ENCODE measurements around the gene AKR1B1. TPM values are rescaled to one million over a fixed set of nuclear protein-coding genes. Genes with fewer than 3 reads are reported as not detected.

AKR1B1 gene
- polyA plus RNA-seq, 3 donors: 23.2 to 107 (median 41.7) TPM

DNA sequence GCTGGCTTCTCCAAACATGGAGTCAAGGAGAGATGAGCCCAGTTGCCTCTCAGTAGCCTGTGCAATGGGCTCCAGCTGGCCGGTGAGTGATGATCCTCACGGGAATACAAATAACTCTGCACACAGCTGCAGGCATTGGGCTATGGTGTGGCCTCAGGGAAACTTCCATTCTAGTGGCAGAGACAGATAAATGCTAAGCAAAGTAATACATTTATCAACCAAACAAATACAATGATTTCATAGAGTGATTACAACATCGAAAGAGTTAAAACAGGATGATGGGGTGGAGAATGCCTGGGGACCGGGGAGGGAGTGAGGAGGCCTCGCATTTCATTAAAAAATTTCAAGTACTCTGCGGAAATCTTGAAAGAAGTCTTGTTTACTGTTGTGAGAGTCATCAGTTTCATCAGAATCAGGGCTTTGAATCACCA is 15.0 kb upstream of the AKR1B1 start:
- 57 to 82% (median 69%) methylated on average over 6 of the region's 6 CpGs for WGBS, 3 donors
- no peak overlapping the region for H3K27ac ChIP-seq (ENCODE audit: low read depth, low read length)

DNA sequence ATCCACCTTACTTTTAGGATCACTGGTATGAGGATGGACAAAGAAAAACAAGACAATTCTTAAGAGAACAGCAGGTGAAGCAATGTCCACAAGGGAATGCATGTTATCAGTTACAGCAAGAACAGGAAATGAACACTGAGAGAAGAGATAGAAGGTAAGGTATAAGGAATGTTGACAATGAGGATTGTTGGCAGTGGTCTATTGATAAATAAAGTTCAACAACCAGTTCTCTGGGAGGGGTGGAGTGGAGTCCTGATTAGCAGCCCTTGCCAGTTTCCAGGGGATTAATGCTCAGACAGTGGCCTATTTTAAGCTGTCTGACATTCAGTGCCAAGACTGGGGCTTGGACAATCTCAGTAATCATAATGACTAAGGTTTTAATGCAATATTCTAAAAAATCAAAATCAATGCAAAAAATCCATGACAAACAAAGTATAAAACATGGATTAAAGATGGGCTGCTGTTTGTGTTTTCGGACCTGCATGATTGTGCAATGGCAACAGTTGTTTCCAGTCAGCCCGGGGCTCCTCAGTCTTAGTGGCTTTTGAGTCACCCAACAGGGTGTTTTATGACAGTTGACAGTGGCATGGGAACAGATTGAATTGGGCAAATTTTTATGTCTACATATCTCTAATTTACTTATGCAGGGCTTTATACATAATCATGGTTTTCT is 13.8 kb upstream of the AKR1B1 start:
- WGBS, 3 donors: 61 to 90% (median 74%) methylated on average over 2 of the region's 2 CpGs

GRCh38 chr7:134470864-134471263 is 12.0 kb upstream of the AKR1B1 start:
- 93 to 97% (median 95%) methylated on average over 4 of the region's 4 CpGs for WGBS, 3 donors
- H3K27ac ChIP-seq (ENCODE audit: low read depth, low read length): no peak overlapping the region

More for the DNA sequence above, 13.8 kb upstream of the AKR1B1 start:
- H3K27ac ChIP-seq (ENCODE audit: low read depth, low read length): no peak overlapping the region

DNA sequence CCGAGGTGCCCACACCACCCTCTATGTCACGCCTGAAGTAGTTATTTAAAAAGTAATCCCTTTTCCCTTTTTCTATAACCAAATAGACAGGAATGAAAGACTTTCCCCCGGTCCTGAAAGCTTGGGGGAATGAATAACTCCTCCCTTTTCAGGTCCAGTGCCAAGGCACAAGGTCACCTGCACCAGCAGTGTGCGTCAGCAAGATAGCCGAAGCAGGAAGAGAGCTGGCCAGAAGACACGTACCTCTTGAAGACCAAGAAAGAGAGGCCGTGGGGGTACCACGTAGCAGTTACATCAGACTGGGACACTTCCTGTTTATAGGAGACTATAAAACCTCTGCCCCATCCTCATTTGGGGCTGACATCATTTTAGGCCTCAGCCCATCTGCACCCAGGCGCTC is 10.7 kb upstream of the AKR1B1 start:
- WGBS, 3 donors: 61 to 77% (median 74%) methylated on average over 9 of the region's 9 CpGs
- no peak overlapping the region for H3K27ac ChIP-seq (ENCODE audit: low read depth, low read length)

GRCh38 chr7:134468475-134468874 is 9.6 kb upstream of the AKR1B1 start:
- H3K27ac ChIP-seq (ENCODE audit: low read depth, low read length): no peak overlapping the region
- 85 to 91% (median 90%) methylated on average over 6 of the region's 6 CpGs for WGBS, 3 donors

- no peak overlapping the region for H3K27ac ChIP-seq (ENCODE audit: low read depth, low read length)
- WGBS, 3 donors: 83 to 90% (median 86%) methylated on average over 6 of the region's 6 CpGs
These were observed 9.2 kb upstream of the AKR1B1 start for GRCh38 chr7:134468054-134468453.

- H3K27ac ChIP-seq (ENCODE audit: low read depth, low read length): no peak overlapping the region
- WGBS, 3 donors: 76 to 81% (median 77%) methylated on average over 6 of the region's 6 CpGs
These were observed 6.6 kb upstream of the AKR1B1 start for GRCh38 chr7:134465491-134465890.

DNA sequence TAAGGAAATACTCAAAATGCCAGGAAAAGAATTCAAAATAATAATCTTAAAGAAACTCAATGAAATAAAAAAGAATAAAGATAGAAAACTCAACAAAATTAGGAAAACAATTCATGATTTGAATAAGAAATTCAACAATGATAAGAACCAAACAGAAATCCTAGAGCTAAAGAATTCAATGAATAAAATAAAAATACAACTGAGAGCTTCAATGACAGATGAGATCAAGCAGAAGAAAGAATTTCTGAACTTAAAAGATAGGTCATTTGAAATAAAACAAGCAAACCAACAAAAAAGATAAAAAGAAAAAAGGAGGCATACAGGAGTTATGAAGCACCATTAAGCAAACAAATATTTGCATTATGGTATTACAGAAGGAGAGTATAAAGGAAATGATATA is 5.6 kb upstream of the AKR1B1 start:
- no peak overlapping the region for H3K27ac ChIP-seq (ENCODE audit: low read depth, low read length)

DNA sequence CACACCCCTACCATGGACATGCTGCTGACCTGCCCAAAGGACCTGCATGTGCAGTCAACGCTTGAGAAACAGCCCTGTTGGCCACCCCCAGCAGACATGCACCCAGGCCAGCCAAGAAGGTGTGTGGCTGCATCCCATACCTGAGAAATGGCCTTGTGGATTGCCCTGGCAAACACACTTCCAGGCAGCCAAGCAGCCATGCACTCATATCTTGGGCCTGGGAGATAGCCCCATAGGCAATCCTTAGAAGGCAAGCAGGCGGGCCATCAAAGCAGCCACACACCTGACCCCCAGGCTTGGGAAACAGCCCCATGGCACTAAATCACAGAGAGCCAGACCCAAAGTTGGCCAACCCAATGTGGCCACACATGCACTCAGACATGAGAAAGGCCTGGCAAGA is 4.9 kb upstream of the AKR1B1 start:
- no peak overlapping the region for H3K27ac ChIP-seq (ENCODE audit: low read depth, low read length)
- whole genome bisulfite sequencing, 3 donors: 96 to 100% (median 97%) methylated on average over 2 of the region's 2 CpGs

GRCh38 chr7:134462337-134462925 is 3.5 kb upstream of the AKR1B1 start:
- 85 to 90% (median 87%) methylated on average over 5 of the region's 5 CpGs for whole genome bisulfite sequencing, 3 donors
- H3K27ac ChIP-seq (ENCODE audit: low read depth, low read length): no peak overlapping the region

DNA sequence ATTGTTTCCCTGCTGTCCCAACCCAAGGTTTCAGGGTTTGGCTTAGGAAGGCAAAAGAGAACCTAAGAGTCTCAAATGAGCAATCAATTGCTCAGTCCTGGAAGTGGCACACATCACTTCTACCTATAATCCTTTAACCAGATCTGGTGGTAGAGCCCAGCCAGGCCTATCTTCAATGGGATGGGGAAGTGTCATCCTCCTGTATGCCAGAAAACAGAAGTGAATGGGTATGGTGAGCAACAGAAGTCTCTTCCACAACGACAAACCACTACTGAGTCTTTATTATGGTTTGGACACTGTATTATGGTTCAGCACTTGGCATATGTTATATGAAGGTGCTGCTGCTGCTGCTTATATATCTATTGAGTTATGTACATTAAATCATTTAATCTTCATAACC is 3.0 kb upstream of the AKR1B1 start:
- 85 to 92% (median 91%) methylated on average over 1 of the region's 1 CpG for WGBS, 3 donors

DNA sequence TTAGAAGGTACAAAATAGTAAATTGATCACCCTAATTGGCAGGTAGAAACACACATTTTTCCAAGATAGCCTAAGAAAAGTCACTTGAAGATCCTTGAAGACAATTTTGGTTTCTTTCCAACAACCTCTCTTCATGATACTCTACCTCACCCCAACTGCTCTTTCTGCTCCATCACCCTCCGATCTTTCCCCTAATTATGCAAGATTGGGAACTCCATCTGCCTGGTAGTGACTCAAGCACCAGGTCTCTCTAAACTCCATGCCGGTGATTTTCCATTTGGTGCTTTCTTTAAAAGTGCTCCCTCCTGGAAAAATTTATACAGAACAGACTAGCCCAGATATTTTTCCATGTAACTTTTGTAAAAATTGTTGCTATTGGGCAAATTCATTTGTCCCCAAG is 1.1 kb upstream of the AKR1B1 start:
- WGBS, 3 donors: 85 to 97% (median 86%) methylated on average over 2 of the region's 2 CpGs
- no peak overlapping the region for H3K27ac ChIP-seq (ENCODE audit: low read depth, low read length)

More for the DNA sequence above, 3.0 kb upstream of the AKR1B1 start:
- H3K27ac ChIP-seq (ENCODE audit: low read depth, low read length): no peak overlapping the region

DNA sequence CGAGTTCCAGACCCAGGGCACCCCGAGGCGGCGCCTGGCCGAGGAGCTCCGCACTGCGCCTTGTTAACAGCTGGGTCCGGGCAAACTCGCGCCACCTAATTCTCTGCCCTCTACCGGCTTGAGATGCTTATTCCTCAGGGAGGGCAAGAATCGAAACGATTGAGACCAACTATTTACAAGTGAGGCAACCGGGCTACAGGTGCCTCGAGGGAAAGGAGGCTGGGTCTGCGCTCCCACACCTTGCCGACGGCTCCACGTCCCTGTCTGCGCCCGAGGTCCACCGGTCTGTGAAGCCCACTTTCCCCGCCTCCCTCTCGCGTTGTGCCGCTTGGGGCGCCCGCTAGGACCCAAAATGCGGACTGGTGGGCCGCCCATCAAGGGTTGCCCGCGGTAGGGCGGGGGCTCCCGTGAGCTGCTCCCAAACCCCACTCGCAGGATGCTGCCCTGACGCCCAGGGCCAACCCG is 527 bp downstream of the AKR1B1 start:
- 1 to 4% (median 1%) methylated on average over 31 to 37 of the region's 37 CpGs for WGBS, 3 donors
- H3K27ac ChIP-seq (ENCODE audit: low read depth, low read length): no peak overlapping the region

- WGBS, 3 donors: 77 to 89% (median 85%) methylated on average over 2 of the region's 2 CpGs
- H3K27ac ChIP-seq (ENCODE audit: low read depth, low read length): no peak overlapping the region
These were observed 1.7 kb downstream of the AKR1B1 start for GRCh38 chr7:134457210-134457609.

DNA sequence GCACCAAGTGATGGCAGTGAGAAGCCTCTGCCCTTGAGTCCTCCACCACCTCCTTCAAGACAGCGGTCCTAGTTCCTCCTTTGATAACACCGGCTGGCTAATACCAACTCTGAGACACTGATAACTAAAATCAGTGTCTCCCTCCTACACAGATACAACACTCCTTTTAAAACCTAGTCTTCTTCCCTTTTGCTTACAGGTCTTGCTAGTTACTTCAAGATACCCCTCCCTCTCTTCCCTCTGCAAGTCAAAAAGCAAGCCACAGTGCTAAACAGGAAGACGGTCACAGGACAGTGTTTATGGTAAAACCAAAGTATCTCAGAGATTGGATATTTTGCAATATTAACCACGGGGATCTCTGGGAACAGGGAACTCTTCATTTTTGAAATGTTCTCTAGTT is 4.6 kb downstream of the AKR1B1 start:
- no peak overlapping the region for H3K27ac ChIP-seq (ENCODE audit: low read depth, low read length)
- 40 to 63% (median 43%) methylated on average over 4 of the region's 4 CpGs for WGBS, 3 donors

DNA sequence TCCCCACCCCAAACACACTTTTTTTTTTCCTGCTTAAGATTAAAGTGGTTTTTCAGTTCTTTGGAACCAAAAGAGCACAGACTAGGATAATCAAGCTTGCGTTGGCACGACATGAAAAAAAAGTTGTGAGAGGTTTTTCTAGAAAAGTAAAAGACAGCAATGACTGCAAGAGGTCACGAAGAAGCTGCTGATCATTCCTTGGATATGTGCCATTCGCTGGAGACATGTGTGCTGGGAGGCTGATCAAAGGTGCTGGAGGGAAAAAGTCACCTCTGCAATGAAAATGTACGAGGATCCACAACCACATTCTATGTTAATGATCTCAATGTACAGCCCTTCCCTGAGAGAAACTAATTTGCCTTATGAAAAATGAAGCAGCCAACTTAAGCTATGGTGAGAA is 5.4 kb downstream of the AKR1B1 start:
- 74 to 82% (median 81%) methylated on average over 5 of the region's 5 CpGs for WGBS, 3 donors
- H3K27ac ChIP-seq (ENCODE audit: low read depth, low read length): no peak overlapping the region

DNA sequence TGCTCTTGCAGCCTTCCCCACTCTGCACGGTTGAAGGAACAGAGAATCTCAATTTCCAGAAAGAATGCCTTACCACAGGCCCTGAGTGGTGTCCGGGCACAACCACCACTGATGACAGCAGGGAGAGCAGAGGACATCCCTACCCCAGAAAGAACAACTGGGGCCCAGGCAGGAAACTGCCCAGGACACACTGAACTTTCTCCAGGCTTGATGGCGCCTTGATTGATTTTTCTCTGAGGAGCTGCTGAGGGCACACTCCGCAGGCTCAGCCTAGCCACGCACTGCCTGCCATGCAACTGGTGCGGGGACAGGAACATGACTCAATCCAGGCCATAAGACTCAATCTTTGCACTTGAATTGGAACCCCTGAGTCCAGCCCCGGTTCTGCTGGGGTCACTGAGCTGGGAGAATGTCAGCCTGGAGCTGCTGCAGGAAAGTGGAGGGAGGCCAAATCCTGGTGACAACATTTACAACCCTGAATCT is 5.9 kb downstream of the AKR1B1 start:
- WGBS, 3 donors: 81 to 86% (median 81%) methylated on average over 7 of the region's 7 CpGs
- no peak overlapping the region for H3K27ac ChIP-seq (ENCODE audit: low read depth, low read length)

DNA sequence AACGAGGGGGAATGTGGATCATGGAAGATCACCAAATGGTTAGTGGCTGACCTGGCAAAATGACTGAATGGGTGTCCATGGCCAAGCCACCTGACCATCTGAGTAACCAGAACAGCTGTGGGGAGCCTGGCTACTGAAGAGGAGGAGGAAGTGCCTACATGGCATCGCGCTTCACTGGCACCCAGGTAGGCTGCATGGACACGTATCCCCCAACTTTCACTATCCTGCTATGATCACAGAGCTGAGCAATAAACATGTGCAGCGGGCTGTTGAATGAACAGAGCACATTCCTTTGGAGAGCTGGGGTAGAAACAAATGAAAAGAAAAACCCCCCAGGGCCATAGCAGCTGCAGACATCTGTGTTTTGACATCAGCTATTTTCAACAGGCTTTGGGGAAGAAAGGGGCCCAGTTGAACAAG is 6.5 kb downstream of the AKR1B1 start:
- no peak overlapping the region for H3K27ac ChIP-seq (ENCODE audit: low read depth, low read length)
- WGBS, 3 donors: 81 to 93% (median 91%) methylated on average over 5 of the region's 5 CpGs

GRCh38 chr7:134451656-134452055 is 7.2 kb downstream of the AKR1B1 start:
- no peak overlapping the region for H3K27ac ChIP-seq (ENCODE audit: low read depth, low read length)
- WGBS, 3 donors: 84 to 93% (median 85%) methylated on average over 11 of the region's 11 CpGs
